GM23248 (cell line): Measurements from ENCODE around the gene ZNF469. TPM values are rescaled to one million over a fixed set of nuclear protein-coding genes. Genes with fewer than 3 reads are reported as not detected.

Source experiments
- DNase-seq: peaks from one replicate; pipeline ENCODE4 v3.0.0-alpha.2; 2015
- H2AFZ ChIP-seq: fragments of 200-600 bp; sonication (generic); 2 replicates; pipeline ENCODE4 v1.6.1; 2016; ENCODE audit warnings: antibody characterized with exemption
- H3F3A ChIP-seq: fragments of 200-600 bp; sonication (generic); 2 replicates; pipeline ENCODE4 v1.6.1; 2016; ENCODE audit warnings: mild to moderate bottlenecking, antibody characterized with exemption, mixed run types; ENCODE audit not compliant: insufficient read depth
- H3K27ac ChIP-seq: fragments of 200-600 bp; sonication (generic); 2 replicates; pipeline ENCODE4 v1.5.1; 2016; ENCODE audit warnings: mild to moderate bottlenecking
- H3K27me3 ChIP-seq: fragments of 200-600 bp; sonication (generic); replicated peaks from 2 replicates; pipeline ENCODE4 v1.6.1; 2016; ENCODE audit warnings: mild to moderate bottlenecking; ENCODE audit not compliant: insufficient read depth
- H3K36me3 ChIP-seq: fragments of 200-600 bp; sonication (generic); 2 replicates; pipeline ENCODE4 v1.6.1; 2016; ENCODE audit warnings: low read depth, mild to moderate bottlenecking
- H3K4me1 ChIP-seq: fragments of 200-600 bp; sonication (generic); 2 replicates; pipeline ENCODE4 v1.6.1; 2016; ENCODE audit warnings: mild to moderate bottlenecking; ENCODE audit not compliant: insufficient read depth
- H3K4me2 ChIP-seq: fragments of 200-600 bp; sonication (generic); one replicate; pipeline ENCODE4 v1.6.1; 2016; ENCODE audit warnings: mild to moderate bottlenecking; ENCODE audit not compliant: unreplicated experiment
- H3K4me3 ChIP-seq: fragments of 200-600 bp; sonication (generic); 2 replicates; pipeline ENCODE4 v1.5.1; 2016; ENCODE audit warnings: mild to moderate bottlenecking
- H3K79me2 ChIP-seq: fragments of 200-600 bp; sonication (generic); 2 replicates; pipeline ENCODE4 v1.6.1; 2016; ENCODE audit warnings: mild to moderate bottlenecking; ENCODE audit not compliant: insufficient read depth
- H3K9ac ChIP-seq: fragments of 200-600 bp; sonication (generic); 2 replicates; pipeline ENCODE4 v1.6.1; 2016; ENCODE audit warnings: mild to moderate bottlenecking
- H3K9me2 ChIP-seq: fragments of 200-600 bp; sonication (generic); 2 replicates; pipeline ENCODE4 v1.6.1; 2016; ENCODE audit warnings: mixed run types, mild to moderate bottlenecking, moderate library complexity; ENCODE audit not compliant: insufficient read depth
- H3K9me3 ChIP-seq: fragments of 200-600 bp; sonication (generic); one replicate; pipeline ENCODE4 v1.6.1; 2017; ENCODE audit warnings: low read depth
- H4K20me1 ChIP-seq: fragments of 200-600 bp; sonication (generic); 2 replicates; pipeline ENCODE4 v1.6.0; 2016; ENCODE audit not compliant: insufficient read depth
- EZH2 ChIP-seq: fragments of 200-600 bp; sonication (generic); IDR thresholded peaks from 2 replicates; pipeline ENCODE4 v1.6.1; 2018; ENCODE audit warnings: antibody characterized with exemption, mild to moderate bottlenecking; ENCODE audit not compliant: insufficient read depth, poor library complexity, severe bottlenecking
- EZH2phosphoT487 ChIP-seq: fragments of 200-600 bp; sonication (generic); IDR thresholded peaks from 2 replicates; pipeline ENCODE4 v1.6.1; 2018; ENCODE audit warnings: antibody characterized with exemption, moderate library complexity, mild to moderate bottlenecking, low read depth; ENCODE audit not compliant: insufficient read depth
- WGBS, 2 experiments: methylation state at CpG; one replicate each; pipeline ENCODE4 v1.1.6; 2015 to 2017; ENCODE audit warnings: low lambda C conversion rate in 2 of 2, low coverage in 1 of 2; ENCODE audit errors: missing lambda C conversion rate in 2 of 2; 5-methylcytosine and 5-hydroxymethylcytosine counted together
- in situ Hi-C: fragments of 300-500 bp; cut with MboI; formaldehyde crosslinking; loops from 2 replicates; pipeline ENCODE4 v1.15.0; 2020
- polyA plus RNA-seq: library from polyadenylated mRNA; unstranded; fragments of >200 nt; fragmentation: Nextera tagmentation; extraction: Ambion mirVana; gene quantifications from 2 replicates; pipeline ENCODE4 v1.2.1, GENCODE V29; 2016
- total RNA-seq: library from RNA; depleted of rRNA; stranded (reverse); fragments of >200 nt; shearing (Covaris generic); gene quantifications from 2 replicates; pipeline ENCODE4 v1.2.3, GENCODE V29; 2014

The ZNF469 gene
- total and polyA plus RNA-seq, 2 experiments from 2014 or later: 0.65 to 2.6 TPM

- Histone ChIP-seq H3K27ac (no peak overlapping the region), H4K20me1 (no peaks in the 10 kb centered on the region), H3K4me3 (no peak overlapping the region), H3K4me2 (no peak overlapping the region), H3F3A (no peaks in the 10 kb centered on the region), H3K9me2 (no peaks in the 10 kb centered on the region), H3K79me2 (no peaks in the 10 kb centered on the region), H3K9me3 (no peaks in the 10 kb centered on the region), H3K4me1 (no peaks in the 10 kb centered on the region), H3K27me3 (no peaks in the 10 kb centered on the region), H3K9ac (no peak overlapping the region), H2AFZ (no peak overlapping the region), H3K36me3 (no peaks in the 10 kb centered on the region)
- DNase-seq: no peak
- TF ChIP-seq EZH2phosphoT487: no peak
- TF ChIP-seq EZH2: no peak
- 84% methylated on average over 17 to 19 of the region's 19 CpGs for WGBS, 2 experiments
- in situ Hi-C loops: no loop called here
These were observed 44.6 kb downstream of the ZNF469 start for GRCh38 chr16:88427376-88427775.

- Histone ChIP-seq H3K27ac (no peak overlapping the region), H3K36me3 (no peaks in the 10 kb centered on the region), H3K9me3 (no peaks in the 10 kb centered on the region), H3K9ac (no peak overlapping the region), H3K9me2 (no peaks in the 10 kb centered on the region), H3F3A (no peaks in the 10 kb centered on the region), H3K4me2 (no peak overlapping the region), H4K20me1 (no peaks in the 10 kb centered on the region), H3K4me3 (no peak overlapping the region), H2AFZ (no peak overlapping the region), H3K27me3 (no peaks in the 10 kb centered on the region), H3K4me1 (no peaks in the 10 kb centered on the region), H3K79me2 (no peaks in the 10 kb centered on the region)
- in situ Hi-C loops: no loop called here
- 96 to 100% methylated on average over 15 to 19 of the region's 19 CpGs for WGBS, 2 experiments
- DNase-seq: no peak
- TF ChIP-seq EZH2phosphoT487 (no peak), EZH2 (no peak)
These were observed 45.4 kb downstream of the ZNF469 start for GRCh38 chr16:88428156-88428555.

GRCh38 chr16:88428616-88429386, 46.0 kb downstream of the ZNF469 start:
- H4K20me1 ChIP-seq: no peaks in the 10 kb centered on the region
- H2AFZ ChIP-seq: no peak overlapping the region
- H3K4me3 ChIP-seq: no peak overlapping the region
- no peak overlapping the region for H3K4me2 ChIP-seq
- no peak overlapping the region for H3K9ac ChIP-seq
- no peaks in the 10 kb centered on the region for H3K27me3 ChIP-seq
- H3K79me2 ChIP-seq: no peaks in the 10 kb centered on the region
- no peaks in the 10 kb centered on the region for H3F3A ChIP-seq
- DNase-seq: no peak
- no peak overlapping the region for H3K27ac ChIP-seq
- 86 to 87% methylated on average over 13 to 34 of the region's 34 CpGs for WGBS, 2 experiments
- no peaks in the 10 kb centered on the region for H3K36me3 ChIP-seq
- TF ChIP-seq EZH2 (no peak), EZH2phosphoT487 (no peak)
- in situ Hi-C loops: no loop called here
- no peaks in the 10 kb centered on the region for H3K4me1 ChIP-seq
- H3K9me3 ChIP-seq: no peaks in the 10 kb centered on the region
- H3K9me2 ChIP-seq: no peaks in the 10 kb centered on the region

- no peaks in the 10 kb centered on the region for H3K9me2 ChIP-seq
- no peaks in the 10 kb centered on the region for H3K4me1 ChIP-seq
- no peaks in the 10 kb centered on the region for H3K79me2 ChIP-seq
- H3K36me3 ChIP-seq: no peaks in the 10 kb centered on the region
- H3K4me2 ChIP-seq: peak overlapping the region; percentile 63
- H3F3A ChIP-seq: no peaks in the 10 kb centered on the region
- peak overlapping the region; percentile 67; the same call in 1 of the 2 replicates for H3K9ac ChIP-seq
- H4K20me1 ChIP-seq: no peaks in the 10 kb centered on the region
- no peak for DNase-seq
- 90 to 91% methylated on average over 40 to 48 of the region's 48 CpGs for WGBS, 2 experiments
- H3K27ac ChIP-seq: no peak overlapping the region
- no peak overlapping the region for H3K4me3 ChIP-seq
- TF ChIP-seq EZH2 (no peak), EZH2phosphoT487 (no peak)
- no peaks in the 10 kb centered on the region for H3K27me3 ChIP-seq
- no peaks in the 10 kb centered on the region for H3K9me3 ChIP-seq
- peak overlapping the region; percentile 42; the same call in 1 of the 2 replicates for H2AFZ ChIP-seq
- in situ Hi-C loops: no loop called here
These were observed 46.8 kb downstream of the ZNF469 start for GRCh38 chr16:88429387-88430184.
